NCI-H187 treated with DMSO at 0.1 percent for 48 hours (cell line): ENCODE measurements around the gene RRP1.

Experiments used
- DNase-seq: peaks from one replicate; lab custom pipeline; 2025; lab: John Stamatoyannopoulos, UW

The RRP1 gene

GRCh38 chr21:43777953-43778352 is 11.4 kb upstream of the RRP1 start:
- no peak for DNase-seq

- no peak for DNase-seq
Observed at GRCh38 chr21:43778469-43779335, 10.7 kb upstream of the RRP1 start.

GRCh38 chr21:43779660-43780059 is 9.7 kb upstream of the RRP1 start:
- DNase-seq: no peak

- no peak for DNase-seq
Observed at GRCh38 chr21:43781846-43782245, 7.5 kb upstream of the RRP1 start.

- no peak for DNase-seq
Observed at GRCh38 chr21:43782431-43783097, 6.8 kb upstream of the RRP1 start.

GRCh38 chr21:43783098-43783700 is 6.2 kb upstream of the RRP1 start:
- no peak for DNase-seq

- no peak for DNase-seq
Observed at GRCh38 chr21:43785134-43785533, 4.2 kb upstream of the RRP1 start.

- DNase-seq: no peak
Observed at GRCh38 chr21:43786300-43786806, 3.0 kb upstream of the RRP1 start.

- no peak for DNase-seq
Observed at GRCh38 chr21:43786807-43787440, 2.5 kb upstream of the RRP1 start.

- no peak for DNase-seq
Observed at GRCh38 chr21:43790010-43790524, 690 bp downstream of the RRP1 start.

- DNase-seq: no peak
Observed at GRCh38 chr21:43792406-43792805, 3.0 kb downstream of the RRP1 start.

- DNase-seq: no peak
Observed at GRCh38 chr21:43793243-43793642, 3.9 kb downstream of the RRP1 start.

GRCh38 chr21:43794311-43794710 is 4.9 kb downstream of the RRP1 start:
- no peak for DNase-seq

GRCh38 chr21:43794857-43795256 is 5.5 kb downstream of the RRP1 start:
- DNase-seq: no peak

GRCh38 chr21:43797415-43797814 is 8.0 kb downstream of the RRP1 start:
- DNase-seq: no peak

GRCh38 chr21:43797925-43798715 is 8.7 kb downstream of the RRP1 start:
- DNase-seq: no peak

GRCh38 chr21:43799301-43799840 is 10.0 kb downstream of the RRP1 start:
- DNase-seq: no peak

- no peak for DNase-seq
Observed at GRCh38 chr21:43800124-43800523, 10.7 kb downstream of the RRP1 start.

GRCh38 chr21:43800566-43800965 is 11.2 kb downstream of the RRP1 start:
- no peak for DNase-seq

GRCh38 chr21:43801006-43801783 is 11.8 kb downstream of the RRP1 start:
- DNase-seq: no peak
